SW 1271 (cell line): ENCODE measurements around the gene CAMK4.

Experiments
- DNase-seq, 2 experiments: peaks; one replicate each; lab custom pipeline; 2025; lab: John Stamatoyannopoulos, UW

The CAMK4 gene

GRCh38 chr5:111493031-111493430 lies 268.8 kb downstream of the CAMK4 start:
- no peak for DNase-seq

- no peak for DNase-seq
These were observed 270.3 kb downstream of the CAMK4 start for GRCh38 chr5:111494355-111494999.

GRCh38 chr5:111495159-111495558 lies 271.0 kb downstream of the CAMK4 start:
- DNase-seq = no peak

GRCh38 chr5:111498346-111498745 lies 274.2 kb downstream of the CAMK4 start:
- no peak for DNase-seq

GRCh38 chr5:111502956-111503355 lies 278.8 kb downstream of the CAMK4 start:
- DNase-seq = no peak

GRCh38 chr5:111505096-111505495 lies 280.9 kb downstream of the CAMK4 start:
- no peak for DNase-seq

- DNase-seq = no peak
These were observed 283.1 kb downstream of the CAMK4 start for GRCh38 chr5:111507276-111507675.

GRCh38 chr5:111509119-111509518 lies 284.9 kb downstream of the CAMK4 start:
- DNase-seq = no peak

- DNase-seq = no peak
These were observed 287.1 kb downstream of the CAMK4 start for GRCh38 chr5:111511174-111511830.

GRCh38 chr5:111511831-111512374 lies 287.7 kb downstream of the CAMK4 start:
- peak in 1 of 2 experiments; percentile 50 for DNase-seq

- peak; percentile 90 to 96 for DNase-seq
These were observed 288.4 kb downstream of the CAMK4 start, which contains the start of gene STARD4 for GRCh38 chr5:111512375-111513130. TSS of gene STARD4 (minus strand) at chr5:111512535. CDS start at chr5:111507433, 5,102 bp downstream.

- no peak for DNase-seq
These were observed 288.9 kb downstream of the CAMK4 start for GRCh38 chr5:111513131-111513520.

GRCh38 chr5:111514087-111514486 lies 289.9 kb downstream of the CAMK4 start:
- DNase-seq = no peak

GRCh38 chr5:111517853-111518501 lies 293.8 kb downstream of the CAMK4 start:
- no peak for DNase-seq

GRCh38 chr5:111518777-111519176 lies 294.6 kb downstream of the CAMK4 start:
- no peak for DNase-seq

GRCh38 chr5:111520908-111521307 lies 296.7 kb downstream of the CAMK4 start:
- DNase-seq = no peak

GRCh38 chr5:111528056-111528455 lies 303.9 kb downstream of the CAMK4 start:
- no peak for DNase-seq

- peak; percentile 71 to 89 for DNase-seq
These were observed 306.1 kb downstream of the CAMK4 start for GRCh38 chr5:111530298-111530740.

- no peak for DNase-seq
These were observed 308.9 kb downstream of the CAMK4 start for GRCh38 chr5:111532886-111533582.

GRCh38 chr5:111535879-111536549 lies 311.8 kb downstream of the CAMK4 start:
- no peak for DNase-seq
